ENCODE data around the gene MVB12B. TPM values are rescaled to one million over a fixed set of nuclear protein-coding genes. Genes with fewer than 3 reads are reported as not detected.

The MVB12B gene
- total RNA-seq, 1 experiment from 2014 or later, result 9.4 TPM

DNA sequence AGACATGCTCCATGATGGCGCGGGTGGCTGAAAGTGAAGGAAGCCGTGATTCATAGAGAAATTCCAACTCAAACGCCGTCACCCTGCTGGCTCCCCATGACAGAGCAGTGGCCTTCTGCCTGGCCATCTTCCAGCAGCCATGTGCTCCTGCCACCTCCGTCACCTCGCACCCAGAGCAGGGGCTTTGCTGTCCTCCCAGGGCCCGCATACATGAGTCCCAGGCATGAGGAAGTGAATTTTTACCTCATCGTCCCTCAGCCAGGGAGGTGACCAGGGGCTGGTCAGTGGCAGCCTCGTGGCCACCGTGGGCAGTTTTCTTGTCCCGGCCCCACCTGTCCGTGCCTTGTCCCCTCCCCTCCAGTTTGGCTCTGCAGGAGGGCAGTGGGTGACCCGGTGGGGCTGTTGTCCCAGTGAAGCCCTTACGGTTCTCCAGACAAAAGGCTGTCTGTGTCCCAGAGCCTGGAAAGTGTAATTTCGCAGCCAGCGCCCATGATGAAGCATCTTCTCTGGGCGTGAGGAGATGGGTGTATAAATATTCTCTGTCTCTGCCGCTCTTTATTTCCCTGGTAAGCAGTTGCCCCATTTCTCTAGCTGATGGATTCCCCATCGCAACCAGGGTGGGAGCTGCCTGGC is 163.1 kb downstream of the MVB12B start:
- no peak for DNase-seq (ENCODE audit: low read depth, low spot score)
- ATAC-seq, result no peak
- intact Hi-C loops (cut with micrococcal nuclease; ENCODE audit: unreplicated experiment) (loop anchor here (10.0 kb wide), 1 partner anchor 185 kb away; no protein-coding TSS in a partner anchor), in situ Hi-C loops (cut with HindIII; ENCODE audit: low pct_unique_long_range_greater_than_20kb, low sequenced_read_pairs) (no loop called here)
- ChIA-PET CTCF (no interaction called here), POLR2A (no interaction called here)
- TF ChIP-seq, protein P1, sequence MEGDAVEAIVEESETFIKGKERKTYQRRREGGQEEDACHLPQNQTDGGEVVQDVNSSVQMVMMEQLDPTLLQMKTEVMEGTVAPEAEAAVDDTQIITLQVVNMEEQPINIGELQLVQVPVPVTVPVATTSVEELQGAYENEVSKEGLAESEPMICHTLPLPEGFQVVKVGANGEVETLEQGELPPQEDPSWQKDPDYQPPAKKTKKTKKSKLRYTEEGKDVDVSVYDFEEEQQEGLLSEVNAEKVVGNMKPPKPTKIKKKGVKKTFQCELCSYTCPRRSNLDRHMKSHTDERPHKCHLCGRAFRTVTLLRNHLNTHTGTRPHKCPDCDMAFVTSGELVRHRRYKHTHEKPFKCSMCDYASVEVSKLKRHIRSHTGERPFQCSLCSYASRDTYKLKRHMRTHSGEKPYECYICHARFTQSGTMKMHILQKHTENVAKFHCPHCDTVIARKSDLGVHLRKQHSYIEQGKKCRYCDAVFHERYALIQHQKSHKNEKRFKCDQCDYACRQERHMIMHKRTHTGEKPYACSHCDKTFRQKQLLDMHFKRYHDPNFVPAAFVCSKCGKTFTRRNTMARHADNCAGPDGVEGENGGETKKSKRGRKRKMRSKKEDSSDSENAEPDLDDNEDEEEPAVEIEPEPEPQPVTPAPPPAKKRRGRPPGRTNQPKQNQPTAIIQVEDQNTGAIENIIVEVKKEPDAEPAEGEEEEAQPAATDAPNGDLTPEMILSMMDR (IDR thresholded peaks at IDR 0.05), result no peak
- TF ChIP-seq TCF7L2 (IDR thresholded peaks at IDR 0.05; ENCODE audit: low read depth, low read length) (no peak), POLR2AphosphoS5 (IDR thresholded peaks at IDR 0.05; ENCODE audit: low read depth, low read length) (no peak), SIN3A (IDR thresholded peaks at IDR 0.05; ENCODE audit: borderline replicate concordance, insufficient read depth, low read depth, low read length) (no peak)
- TF ChIP-seq, protein P2, sequence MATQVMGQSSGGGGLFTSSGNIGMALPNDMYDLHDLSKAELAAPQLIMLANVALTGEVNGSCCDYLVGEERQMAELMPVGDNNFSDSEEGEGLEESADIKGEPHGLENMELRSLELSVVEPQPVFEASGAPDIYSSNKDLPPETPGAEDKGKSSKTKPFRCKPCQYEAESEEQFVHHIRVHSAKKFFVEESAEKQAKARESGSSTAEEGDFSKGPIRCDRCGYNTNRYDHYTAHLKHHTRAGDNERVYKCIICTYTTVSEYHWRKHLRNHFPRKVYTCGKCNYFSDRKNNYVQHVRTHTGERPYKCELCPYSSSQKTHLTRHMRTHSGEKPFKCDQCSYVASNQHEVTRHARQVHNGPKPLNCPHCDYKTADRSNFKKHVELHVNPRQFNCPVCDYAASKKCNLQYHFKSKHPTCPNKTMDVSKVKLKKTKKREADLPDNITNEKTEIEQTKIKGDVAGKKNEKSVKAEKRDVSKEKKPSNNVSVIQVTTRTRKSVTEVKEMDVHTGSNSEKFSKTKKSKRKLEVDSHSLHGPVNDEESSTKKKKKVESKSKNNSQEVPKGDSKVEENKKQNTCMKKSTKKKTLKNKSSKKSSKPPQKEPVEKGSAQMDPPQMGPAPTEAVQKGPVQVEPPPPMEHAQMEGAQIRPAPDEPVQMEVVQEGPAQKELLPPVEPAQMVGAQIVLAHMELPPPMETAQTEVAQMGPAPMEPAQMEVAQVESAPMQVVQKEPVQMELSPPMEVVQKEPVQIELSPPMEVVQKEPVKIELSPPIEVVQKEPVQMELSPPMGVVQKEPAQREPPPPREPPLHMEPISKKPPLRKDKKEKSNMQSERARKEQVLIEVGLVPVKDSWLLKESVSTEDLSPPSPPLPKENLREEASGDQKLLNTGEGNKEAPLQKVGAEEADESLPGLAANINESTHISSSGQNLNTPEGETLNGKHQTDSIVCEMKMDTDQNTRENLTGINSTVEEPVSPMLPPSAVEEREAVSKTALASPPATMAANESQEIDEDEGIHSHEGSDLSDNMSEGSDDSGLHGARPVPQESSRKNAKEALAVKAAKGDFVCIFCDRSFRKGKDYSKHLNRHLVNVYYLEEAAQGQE (IDR thresholded peaks at IDR 0.05; ENCODE audit: insufficient read depth in 1 of 2, low read depth in 2 of 2, low read length in 1 of 2), result no peak
- BruUV-seq (replicated peaks), result no TSS peak
- H3K36me3 ChIP-seq (ENCODE audit: control insufficient read depth, insufficient read depth, low read length), result no peaks in the 10 kb centered on the region
- no peaks in the 10 kb centered on the region for H3K27me3 ChIP-seq (ENCODE audit: control insufficient read depth, insufficient read depth, low read length)
- no peak overlapping the region for H3K27ac ChIP-seq (ENCODE audit: low read length)
- no peak overlapping the region for H3K4me3 ChIP-seq (ENCODE audit: low read depth in 2 of 2, low read length in 2 of 2)
- H3K9me3 ChIP-seq (ENCODE audit: control insufficient read depth, insufficient read depth, low read depth, low read length), result no peaks in the 10 kb centered on the region
- no peaks in the 10 kb centered on the region for H3K4me1 ChIP-seq (ENCODE audit: control insufficient read depth, insufficient read depth, low read length)

DNA sequence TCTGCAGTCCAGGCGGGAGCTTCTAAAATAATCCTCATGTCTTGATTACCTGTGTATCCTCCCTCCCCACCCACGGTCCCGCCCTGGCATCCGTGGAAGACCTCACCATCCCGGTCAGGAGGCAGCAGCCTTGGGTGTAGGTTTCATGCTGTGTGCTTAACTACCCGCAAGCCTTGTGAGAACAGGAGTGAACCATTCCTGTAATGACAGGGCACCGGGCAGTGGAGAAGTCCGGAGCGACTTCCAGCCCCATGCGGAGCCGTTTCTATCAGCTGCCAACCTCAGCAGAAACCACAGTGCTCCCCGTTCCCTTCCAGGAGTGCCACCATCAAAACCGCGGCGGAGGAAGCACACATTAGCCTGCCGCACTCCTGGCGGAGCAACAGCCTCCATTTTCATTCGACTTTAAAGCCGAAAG is 163.6 kb downstream of the MVB12B start:
- intact Hi-C loops (cut with micrococcal nuclease; ENCODE audit: unreplicated experiment) (loop anchor here (10.0 kb wide), 1 partner anchor 185 kb away; no protein-coding TSS in a partner anchor), in situ Hi-C loops (cut with HindIII; ENCODE audit: low pct_unique_long_range_greater_than_20kb, low sequenced_read_pairs) (no loop called here)
- Histone ChIP-seq H3K27ac (ENCODE audit: low read length) (no peak overlapping the region), H3K4me3 (ENCODE audit: low read depth in 2 of 2, low read length in 2 of 2) (no peak overlapping the region), H3K27me3 (ENCODE audit: control insufficient read depth, insufficient read depth, low read length) (no peaks in the 10 kb centered on the region), H3K9me3 (ENCODE audit: control insufficient read depth, insufficient read depth, low read depth, low read length) (no peaks in the 10 kb centered on the region), H3K36me3 (ENCODE audit: control insufficient read depth, insufficient read depth, low read length) (no peaks in the 10 kb centered on the region), H3K4me1 (ENCODE audit: control insufficient read depth, insufficient read depth, low read length) (no peaks in the 10 kb centered on the region)
- no TSS peak for BruUV-seq (replicated peaks)
- TF ChIP-seq SIN3A (IDR thresholded peaks at IDR 0.05; ENCODE audit: borderline replicate concordance, insufficient read depth, low read depth, low read length), result no peak
- no peak for TF ChIP-seq POLR2AphosphoS5 (IDR thresholded peaks at IDR 0.05; ENCODE audit: low read depth, low read length)
- TF ChIP-seq, protein P2 (IDR thresholded peaks at IDR 0.05; ENCODE audit: insufficient read depth in 1 of 2, low read depth in 2 of 2, low read length in 1 of 2), result no peak
- no peak for TF ChIP-seq TCF7L2 (IDR thresholded peaks at IDR 0.05; ENCODE audit: low read depth, low read length)
- TF ChIP-seq, protein P1 (IDR thresholded peaks at IDR 0.05), result no peak
- CTCF ChIA-PET, result interaction anchor here (0.6 to 1.1 kb wide), 2 partner anchors 21 to 91 kb away, joined by 3 read pairs; no protein-coding TSS in a partner anchor
- POLR2A ChIA-PET, result no interaction called here
- ATAC-seq, result no peak
- no peak for DNase-seq (ENCODE audit: low read depth, low spot score)
